Measurements from ENCODE around the gene AMER2.

AMER2 gene

DNA sequence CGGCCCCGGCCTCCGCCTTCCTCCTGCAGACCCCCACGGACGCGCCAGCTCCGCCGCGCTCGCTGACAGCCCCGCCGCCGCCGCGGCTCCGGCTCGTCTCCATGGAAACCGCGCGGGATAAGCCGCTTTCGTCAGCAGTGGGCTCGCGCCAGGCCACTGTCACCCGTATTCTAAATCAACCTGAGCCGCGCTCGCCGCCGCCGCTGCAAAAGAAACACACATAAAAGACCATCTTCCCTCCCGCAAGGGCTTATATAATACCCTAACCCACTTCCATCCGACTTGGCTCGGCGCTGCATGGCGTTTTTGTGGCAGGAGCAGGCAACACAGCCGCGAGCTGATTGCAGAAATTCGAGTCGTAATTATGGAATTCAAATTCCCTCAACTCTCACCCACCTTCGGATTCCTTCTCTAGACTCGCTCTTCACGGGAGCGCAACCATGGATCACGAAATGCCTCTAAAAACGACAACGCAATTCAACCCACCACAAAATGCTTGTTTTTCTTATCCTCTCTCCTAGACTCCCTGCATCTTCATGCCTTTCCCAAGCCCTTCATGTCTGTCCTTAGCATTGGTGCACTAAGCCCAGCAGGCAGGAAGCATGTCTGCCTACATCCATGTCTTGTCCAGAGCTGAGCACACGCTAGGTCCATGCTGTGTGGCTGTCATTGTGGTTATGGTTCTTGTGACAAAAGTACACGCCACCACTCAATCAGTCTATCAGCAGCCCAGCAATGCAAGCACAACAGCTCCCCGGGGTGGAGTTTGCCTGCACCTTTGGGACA is at the start of gene AMER2:
TSS of gene AMER2 (minus strand) at position 772 of the 786 bp plus-strand sequence. CDS start at position 103, 669 bp downstream.
- no peak for TF ChIP-seq ZNF274 (IDR thresholded peaks at IDR 0.05; ENCODE audit: low read depth, low read length)
- H3K4me3 ChIP-seq (ENCODE audit: low read length): peak within 1 kb of the TSS; percentile 8; the same call in 1 of the 2 replicates

GRCh38 chr13:25218019-25218418 is 45.9 kb upstream of the AMER2 start:
- no peak for TF ChIP-seq ZNF274 (IDR thresholded peaks at IDR 0.05; ENCODE audit: low read depth, low read length)
- H3K4me3 ChIP-seq (ENCODE audit: low read length): no peak overlapping the region

GRCh38 chr13:25217023-25217885 is 45.2 kb upstream of the AMER2 start:
- no peak overlapping the region for H3K4me3 ChIP-seq (ENCODE audit: low read length)
- no peak for TF ChIP-seq ZNF274 (IDR thresholded peaks at IDR 0.05; ENCODE audit: low read depth, low read length)

DNA sequence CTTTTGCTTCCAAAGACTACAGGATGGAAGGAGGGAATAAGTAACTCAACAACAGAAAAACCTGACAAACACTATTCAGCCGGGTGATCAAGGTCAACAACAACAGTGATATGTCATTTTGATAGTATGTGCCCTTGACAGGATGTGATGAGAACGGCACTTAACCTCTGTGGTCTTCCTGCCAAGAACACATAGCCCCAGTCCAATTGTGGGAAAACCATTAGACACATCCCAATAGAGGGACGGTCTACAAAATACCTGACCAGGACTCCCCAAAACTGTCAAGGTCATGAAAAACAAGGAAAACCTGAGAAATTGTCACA is 43.1 kb upstream of the AMER2 start:
- H3K4me3 ChIP-seq (ENCODE audit: low read length): no peak overlapping the region
- no peak for TF ChIP-seq ZNF274 (IDR thresholded peaks at IDR 0.05; ENCODE audit: low read depth, low read length)

DNA sequence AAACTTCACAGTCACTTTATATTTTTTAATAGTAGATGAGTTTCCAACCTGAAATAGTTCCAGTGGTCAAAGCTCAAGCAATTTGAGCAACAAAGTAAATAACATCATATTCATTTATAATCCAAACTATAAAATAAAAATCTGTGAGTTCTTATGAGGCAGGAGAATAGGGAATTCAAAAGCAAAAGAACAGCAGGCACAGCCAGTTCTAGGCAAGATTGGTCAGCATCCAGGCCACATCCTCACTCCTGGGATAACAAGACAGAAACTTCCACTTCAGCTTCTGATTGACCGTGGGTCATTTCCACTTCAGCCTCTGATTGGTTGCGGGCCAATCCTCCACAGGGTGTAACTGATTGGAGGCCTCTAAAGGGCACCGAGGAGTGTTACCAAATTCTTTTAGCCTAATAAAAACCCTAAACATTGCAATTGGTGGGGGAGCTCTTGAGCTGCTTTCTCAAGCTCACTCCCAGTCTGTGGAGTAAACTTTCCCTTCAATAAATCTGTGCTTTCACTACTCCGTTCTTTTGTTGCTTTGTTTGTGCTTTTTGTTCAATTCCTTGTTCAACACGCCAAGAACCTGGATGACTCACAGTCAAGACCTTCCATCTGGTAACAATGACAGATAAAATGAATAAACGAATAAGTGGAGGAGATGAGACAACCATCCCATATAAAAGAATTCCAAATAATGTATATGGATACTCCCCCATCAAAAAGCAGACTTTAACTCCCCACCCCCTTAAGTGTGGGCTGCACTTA is 42.6 kb upstream of the AMER2 start:
- no peak overlapping the region for H3K4me3 ChIP-seq (ENCODE audit: low read length)
- no peak for TF ChIP-seq ZNF274 (IDR thresholded peaks at IDR 0.05; ENCODE audit: low read depth, low read length)

DNA sequence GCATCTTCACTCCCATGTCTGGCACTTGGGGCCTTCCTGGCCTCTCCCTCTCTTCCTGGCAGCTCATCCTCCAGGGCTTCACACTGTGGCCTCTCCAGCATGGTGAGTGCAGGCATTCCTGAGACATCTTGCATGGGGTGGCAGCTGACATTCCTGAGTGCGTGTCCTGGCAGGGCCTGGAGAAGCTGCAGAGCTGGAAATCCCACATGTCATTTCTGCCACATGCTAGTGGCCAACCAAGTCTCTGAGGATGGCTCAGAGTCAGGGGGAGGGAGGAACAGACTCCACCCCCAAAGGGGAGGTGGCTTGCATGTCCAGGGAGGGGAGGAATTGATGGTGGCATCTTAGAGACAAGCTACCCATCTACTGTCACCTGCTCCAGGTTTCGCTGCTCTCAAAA is 41.6 kb upstream of the AMER2 start:
- no peak for TF ChIP-seq ZNF274 (IDR thresholded peaks at IDR 0.05; ENCODE audit: low read depth, low read length)
- H3K4me3 ChIP-seq (ENCODE audit: low read length): no peak overlapping the region

- no peak for TF ChIP-seq ZNF274 (IDR thresholded peaks at IDR 0.05; ENCODE audit: low read depth, low read length)
- no peak overlapping the region for H3K4me3 ChIP-seq (ENCODE audit: low read length)
Observed at GRCh38 chr13:25210842-25211569, 38.9 kb upstream of the AMER2 start.

GRCh38 chr13:25207291-25207810 is 35.3 kb upstream of the AMER2 start:
- no peak overlapping the region for H3K4me3 ChIP-seq (ENCODE audit: low read length)
- no peak for TF ChIP-seq ZNF274 (IDR thresholded peaks at IDR 0.05; ENCODE audit: low read depth, low read length)

DNA sequence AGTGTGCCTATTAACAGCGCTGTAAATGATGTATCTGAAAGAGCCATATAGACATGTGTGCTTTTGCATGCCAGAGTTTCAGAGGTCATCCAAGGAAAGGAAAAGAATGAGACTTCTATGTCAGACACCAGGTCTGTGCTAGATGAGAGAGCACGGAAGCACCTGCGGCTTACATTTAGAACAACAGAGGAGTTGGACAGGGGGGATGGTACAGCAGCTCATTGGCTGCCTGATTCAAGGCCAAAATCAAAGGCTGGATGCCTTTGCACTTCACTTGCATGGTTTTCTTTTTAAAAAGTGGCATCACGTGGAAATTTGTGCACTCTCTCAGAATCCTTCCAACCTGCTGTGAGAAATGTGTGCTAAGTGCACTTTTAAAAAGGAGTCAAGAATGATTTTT is 32.8 kb upstream of the AMER2 start:
- TF ChIP-seq ZNF274 (IDR thresholded peaks at IDR 0.05; ENCODE audit: low read depth, low read length): no peak
- no peak overlapping the region for H3K4me3 ChIP-seq (ENCODE audit: low read length)

- no peak for TF ChIP-seq ZNF274 (IDR thresholded peaks at IDR 0.05; ENCODE audit: low read depth, low read length)
- no peak overlapping the region for H3K4me3 ChIP-seq (ENCODE audit: low read length)
Observed at GRCh38 chr13:25203127-25203740, 31.1 kb upstream of the AMER2 start.

DNA sequence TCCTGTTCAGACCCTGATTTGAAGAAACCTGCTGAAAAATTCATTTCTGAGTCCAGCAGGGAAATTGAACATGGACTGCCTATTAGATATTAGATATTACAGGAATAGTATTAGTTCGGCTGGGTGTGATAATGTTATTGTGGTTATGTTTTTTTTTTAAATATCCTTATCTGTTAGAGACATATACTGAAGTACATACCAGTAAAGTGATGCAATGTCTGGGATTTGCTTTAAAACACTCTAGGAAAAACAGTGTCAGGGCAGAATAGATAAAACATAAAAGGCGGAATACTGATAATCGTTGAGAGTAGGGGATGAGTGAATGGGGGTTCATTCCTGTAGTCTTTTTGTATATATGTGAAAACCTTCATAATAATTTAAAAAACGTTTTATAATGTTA is 28.7 kb upstream of the AMER2 start:
- H3K4me3 ChIP-seq (ENCODE audit: low read length): no peak overlapping the region
- no peak for TF ChIP-seq ZNF274 (IDR thresholded peaks at IDR 0.05; ENCODE audit: low read depth, low read length)

- no peak overlapping the region for H3K4me3 ChIP-seq (ENCODE audit: low read length)
Observed at GRCh38 chr13:25198647-25199046, 26.6 kb upstream of the AMER2 start.

GRCh38 chr13:25196971-25197370 is 24.9 kb upstream of the AMER2 start:
- no peak for TF ChIP-seq ZNF274 (IDR thresholded peaks at IDR 0.05; ENCODE audit: low read depth, low read length)
- no peak overlapping the region for H3K4me3 ChIP-seq (ENCODE audit: low read length)

More at GRCh38 chr13:25198647-25199046, 26.6 kb upstream of the AMER2 start:
- TF ChIP-seq ZNF274 (IDR thresholded peaks at IDR 0.05; ENCODE audit: low read depth, low read length): no peak
